OCI-LY1 (cell line): ENCODE data around the gene KCNK3.

Experiments used
- EZH2 ChIP-seq: fragments of 200-600 bp; sonication (generic), shearing (Covaris generic); IDR thresholded peaks from 2 replicates; pipeline ENCODE4 v1.8.0; 2017; ENCODE audit warnings: borderline replicate concordance, mixed run types, mild to moderate bottlenecking, antibody characterized with exemption, low read length, moderate library complexity, mixed read lengths
- TF ChIP-seq, protein P1 (sequence below): fragments of 200-600 bp; sonication (generic), shearing (Covaris generic); IDR thresholded peaks from 2 replicates; pipeline ENCODE4 v1.5.1; 2017; ENCODE audit warnings: mild to moderate bottlenecking, antibody characterized with exemption, low read length, moderate library complexity, mixed read lengths

DNA sequence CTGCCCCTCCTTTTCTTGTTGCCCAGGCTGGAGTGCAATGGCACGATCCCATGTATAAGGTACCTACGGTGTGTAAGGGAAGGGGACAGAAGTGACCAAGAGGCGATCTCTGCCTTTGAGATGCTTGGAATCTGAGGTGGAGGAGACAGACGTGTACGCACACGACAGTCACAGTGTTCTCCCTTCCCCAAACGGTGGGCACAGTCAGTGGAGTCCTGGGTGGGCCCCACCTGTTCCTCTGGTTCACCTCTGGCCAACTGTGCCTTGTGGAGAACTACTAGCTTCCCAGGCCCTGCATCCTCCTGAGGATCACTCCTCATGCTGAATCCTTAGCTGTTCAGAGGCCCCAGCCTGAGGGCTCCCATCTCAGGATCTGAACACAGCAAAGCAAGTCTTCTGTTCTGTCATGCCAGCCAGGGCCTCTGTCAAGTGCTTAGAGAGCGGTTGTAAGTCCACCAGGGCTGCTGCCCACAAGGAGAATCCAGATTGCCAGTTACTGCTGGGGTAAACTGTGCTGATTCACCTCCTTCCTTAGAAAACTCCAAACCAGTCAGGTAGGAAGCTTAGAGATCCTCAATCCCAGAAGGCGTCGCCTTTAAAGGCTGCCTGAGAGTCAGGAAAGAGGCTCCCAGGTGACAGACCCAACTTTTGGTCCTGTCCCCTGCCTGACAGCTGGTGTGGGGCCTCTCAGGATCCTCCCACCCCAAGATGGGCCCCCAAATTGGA lies 73.1 kb downstream of the KCNK3 start:
- TF ChIP-seq EZH2: no peak
- TF ChIP-seq, protein P1, sequence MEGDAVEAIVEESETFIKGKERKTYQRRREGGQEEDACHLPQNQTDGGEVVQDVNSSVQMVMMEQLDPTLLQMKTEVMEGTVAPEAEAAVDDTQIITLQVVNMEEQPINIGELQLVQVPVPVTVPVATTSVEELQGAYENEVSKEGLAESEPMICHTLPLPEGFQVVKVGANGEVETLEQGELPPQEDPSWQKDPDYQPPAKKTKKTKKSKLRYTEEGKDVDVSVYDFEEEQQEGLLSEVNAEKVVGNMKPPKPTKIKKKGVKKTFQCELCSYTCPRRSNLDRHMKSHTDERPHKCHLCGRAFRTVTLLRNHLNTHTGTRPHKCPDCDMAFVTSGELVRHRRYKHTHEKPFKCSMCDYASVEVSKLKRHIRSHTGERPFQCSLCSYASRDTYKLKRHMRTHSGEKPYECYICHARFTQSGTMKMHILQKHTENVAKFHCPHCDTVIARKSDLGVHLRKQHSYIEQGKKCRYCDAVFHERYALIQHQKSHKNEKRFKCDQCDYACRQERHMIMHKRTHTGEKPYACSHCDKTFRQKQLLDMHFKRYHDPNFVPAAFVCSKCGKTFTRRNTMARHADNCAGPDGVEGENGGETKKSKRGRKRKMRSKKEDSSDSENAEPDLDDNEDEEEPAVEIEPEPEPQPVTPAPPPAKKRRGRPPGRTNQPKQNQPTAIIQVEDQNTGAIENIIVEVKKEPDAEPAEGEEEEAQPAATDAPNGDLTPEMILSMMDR: no peak
